K562 treated with DMSO at 1 percent for 48 hours (cell line): Measurements from ENCODE around the gene ZNF667. TPM values are rescaled to one million over a fixed set of nuclear protein-coding genes. Genes with fewer than 3 reads are reported as not detected.

Experiments
- total RNA-seq: library from RNA; unstranded; fragments of 300-600 nt; gene quantifications from 2 replicates; pipeline ENCODE4 v1.2.3, GENCODE V29; 2022; ENCODE audit warnings: low replicate concordance; ENCODE audit errors: extremely low read depth

ZNF667 gene
- total RNA-seq, result not detected in 2 replicates

GRCh38 chr19:56476651-56477428 lies at the start of gene ZNF667:
Gene ZNF667, minus strand, starts transcription at chr19:56477345. Its CDS starts 14,975 bp downstream, at chr19:56462370.

DNA sequence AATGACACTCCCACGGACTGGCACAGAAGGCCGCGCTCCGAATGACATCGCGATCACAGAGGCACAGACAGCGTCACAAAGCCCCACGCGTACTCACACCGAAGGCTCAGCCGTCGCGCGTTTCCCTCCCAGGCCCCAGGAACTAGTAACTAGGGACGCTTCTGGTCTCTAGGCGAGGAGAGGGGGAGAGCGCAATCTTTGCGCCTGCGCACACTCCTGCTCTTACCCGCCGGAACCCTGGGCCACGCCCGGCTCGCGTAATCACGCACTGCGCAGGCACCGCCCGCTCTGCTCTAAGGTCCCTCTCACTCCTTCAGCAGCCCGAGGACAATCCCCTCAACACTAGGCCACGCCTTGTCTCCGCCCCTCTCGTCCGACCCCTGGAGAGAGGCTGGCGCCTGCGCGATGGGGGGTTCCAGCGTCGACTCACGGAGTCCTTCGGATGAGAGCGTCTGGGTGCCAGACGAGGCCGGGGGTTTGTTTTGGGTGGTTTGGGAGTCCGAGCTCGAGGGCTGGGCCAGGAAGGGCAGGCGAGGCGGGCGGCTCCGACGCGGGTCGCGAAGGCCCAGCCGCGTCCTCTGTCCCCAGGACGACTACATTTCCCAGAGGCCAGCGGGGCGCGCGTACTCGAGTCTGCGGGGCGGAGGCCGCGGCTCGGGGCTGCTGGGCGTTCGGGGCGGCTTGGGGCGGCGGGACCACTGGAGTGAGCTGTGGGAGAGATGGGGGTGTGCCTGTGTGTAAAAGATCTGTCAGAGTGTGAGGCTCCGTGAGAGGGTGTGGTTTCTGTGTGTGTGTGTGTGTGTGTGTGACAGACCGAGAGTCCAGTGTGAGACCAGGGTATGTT lies 30.5 kb upstream of the ZNF667 start, which contains the start of gene ZNF471:
Gene ZNF471 (plus strand): TSS at position 410 of the 844 bp plus-strand sequence. CDS start 3,717 bp downstream, outside the sequence.

GRCh38 chr19:56403764-56404704 lies 73.1 kb downstream of the ZNF667 start, which contains the start of gene ZNF583:
Gene ZNF583, plus strand, starts transcription at chr19:56404332. Its CDS starts 2,783 bp downstream, at chr19:56407115.

GRCh38 chr19:56393119-56394012 lies 83.8 kb downstream of the ZNF667 start, which contains the start of gene ZNF582:
Gene ZNF582, minus strand, starts transcription at chr19:56393534. Its CDS starts 1,782 bp downstream, at chr19:56391752.

Other genes starting within 250 kb of the ZNF667 start
- gene EDDM13, start 204.6 kb downstream of the ZNF667 start, total RNA-seq, result not detected in 2 replicates
- gene ZSCAN5A, start 162.5 kb downstream of the ZNF667 start, total RNA-seq, result not detected in 2 replicates
- not detected in 2 replicates for gene ZNF582, start 83.8 kb downstream of the ZNF667 start, total RNA-seq
- gene ZNF583, start 73.0 kb downstream of the ZNF667 start, total RNA-seq, result not detected in 2 replicates
- not detected in 2 replicates for gene ZNF471, start 30.5 kb upstream of the ZNF667 start, total RNA-seq
- gene ZFP28, start 61.6 kb upstream of the ZNF667 start, total RNA-seq, result not detected in 2 replicates
- gene ZNF470, start 90.1 kb upstream of the ZNF667 start, total RNA-seq, result not detected in 2 replicates
- not detected in 2 replicates for gene ZNF71, start 118.0 kb upstream of the ZNF667 start, total RNA-seq
- gene SMIM17, start 165.8 kb upstream of the ZNF667 start, total RNA-seq, result not detected in 2 replicates
- not detected in 2 replicates for gene ZNF835, start 194.4 kb upstream of the ZNF667 start, total RNA-seq